T1000 (cell line): ENCODE results near the gene PRAME.

Experiments
- DNase-seq: peaks from one replicate; lab custom pipeline; 2025; ENCODE audit warnings: mixed read lengths; lab: John Stamatoyannopoulos, UW

The PRAME gene

GRCh38 chr22:22579869-22580604 lies 21.0 kb upstream of the PRAME start:
- no peak for DNase-seq

- no peak for DNase-seq
These were observed 19.8 kb upstream of the PRAME start for GRCh38 chr22:22578702-22579424.

- no peak for DNase-seq
These were observed 17.9 kb upstream of the PRAME start for GRCh38 chr22:22576989-22577427.

GRCh38 chr22:22576244-22576988 lies 17.4 kb upstream of the PRAME start:
- no peak for DNase-seq

- DNase-seq: no peak
These were observed 15.3 kb upstream of the PRAME start for GRCh38 chr22:22574361-22574760.

- no peak for DNase-seq
These were observed 14.2 kb upstream of the PRAME start for GRCh38 chr22:22573047-22573889.

GRCh38 chr22:22571862-22572261 lies 12.8 kb upstream of the PRAME start:
- DNase-seq: no peak

GRCh38 chr22:22571429-22571828 lies 12.4 kb upstream of the PRAME start:
- no peak for DNase-seq

- no peak for DNase-seq
These were observed 10.2 kb upstream of the PRAME start for GRCh38 chr22:22569218-22569617.

- DNase-seq: no peak
These were observed 6.9 kb upstream of the PRAME start for GRCh38 chr22:22565981-22566380.

GRCh38 chr22:22558071-22558971 lies 744 bp downstream of the PRAME start:
- no peak for DNase-seq

GRCh38 chr22:22556995-22557925 lies 1.8 kb downstream of the PRAME start:
- no peak for DNase-seq

GRCh38 chr22:22556578-22556977 lies 2.5 kb downstream of the PRAME start:
- no peak for DNase-seq

- DNase-seq: no peak
These were observed 3.5 kb downstream of the PRAME start for GRCh38 chr22:22555596-22555995.

- no peak for DNase-seq
These were observed 4.3 kb downstream of the PRAME start for GRCh38 chr22:22554587-22555284.

- DNase-seq: no peak
These were observed 5.1 kb downstream of the PRAME start for GRCh38 chr22:22553735-22554586.

- DNase-seq: no peak
These were observed 5.9 kb downstream of the PRAME start for GRCh38 chr22:22553141-22553540.

- DNase-seq: no peak
These were observed 6.4 kb downstream of the PRAME start for GRCh38 chr22:22552630-22553029.
